Suprapubic skin (tissue), 4 donors: ENCODE results near the gene NSDHL. TPM values are rescaled to one million over a fixed set of nuclear protein-coding genes. Genes with fewer than 3 reads are reported as not detected.
A peak's percentile ranks its signal among the peaks of the same experiment; 100 is the strongest.

Experiments
- DNase-seq, 2 donors: peaks; one replicate each; pipeline ENCODE4 v3.0.0-alpha.2; 2019; ENCODE audit warnings: low spot score in 2 of 2
- H3K27ac ChIP-seq: fragments of 200-600 bp; sonication (generic); one replicate; pipeline ENCODE4 v1.5.1; 2019
- H3K27me3 ChIP-seq: fragments of 200-600 bp; sonication (generic); one replicate; pipeline ENCODE4 v1.5.1; 2019
- H3K36me3 ChIP-seq: fragments of 200-600 bp; sonication (generic); one replicate; pipeline ENCODE4 v1.5.1; 2019
- H3K4me1 ChIP-seq: fragments of 200-600 bp; sonication (generic); one replicate; pipeline ENCODE4 v1.5.1; 2019
- H3K4me3 ChIP-seq: fragments of 200-600 bp; sonication (generic); one replicate; pipeline ENCODE4 v1.5.1; 2019; ENCODE audit warnings: mild to moderate bottlenecking
- H3K9me3 ChIP-seq: fragments of 200-600 bp; sonication (generic); one replicate; pipeline ENCODE4 v1.5.1; 2019
- EP300 ChIP-seq: sonication (generic); formaldehyde crosslinking; IDR thresholded peaks from one replicate; pipeline ENCODE4 v1.6.1; 2017; ENCODE audit warnings: antibody characterized with exemption
- POLR2A ChIP-seq, 2 donors: fragments of 450-650 bp; IDR thresholded peaks; one replicate each; pipeline ENCODE4 v1.6.1; 2017; ENCODE audit warnings: antibody characterized with exemption in 2 of 2, mild to moderate bottlenecking in 2 of 2, moderate library complexity in 2 of 2
- POLR2AphosphoS5 ChIP-seq, 3 donors: sonication (generic); formaldehyde crosslinking; IDR thresholded peaks; one replicate each; pipeline ENCODE4 v1.6.1; 2017; ENCODE audit warnings: antibody characterized with exemption in 3 of 3
- WGBS: methylation state at CpG from one replicate; pipeline ENCODE4 v1.1.5; 2018; 5-methylcytosine and 5-hydroxymethylcytosine counted together
- total RNA-seq, 4 donors: library from RNA; depleted of rRNA; stranded (reverse); fragments of >200 nt; gene quantifications; one replicate each; pipeline ENCODE4 v1.1.0, GENCODE V29; 2016
- TF ChIP-seq, protein P1 (sequence below), 2 donors: fragments of 200-600 bp in 1 of 2; fragments of 450-650 bp in 1 of 2; sonication (generic) in 1 of 2; IDR thresholded peaks; one replicate each; pipeline ENCODE4 v1.5.1; 2016 to 2019; ENCODE audit warnings: antibody characterized with exemption in 2 of 2, mild to moderate bottlenecking in 1 of 2, moderate library complexity in 1 of 2

Gene NSDHL
- total RNA-seq, 4 donors from 2014 or later, result 11.8 to 34.1 (median 22.4) TPM

DNA sequence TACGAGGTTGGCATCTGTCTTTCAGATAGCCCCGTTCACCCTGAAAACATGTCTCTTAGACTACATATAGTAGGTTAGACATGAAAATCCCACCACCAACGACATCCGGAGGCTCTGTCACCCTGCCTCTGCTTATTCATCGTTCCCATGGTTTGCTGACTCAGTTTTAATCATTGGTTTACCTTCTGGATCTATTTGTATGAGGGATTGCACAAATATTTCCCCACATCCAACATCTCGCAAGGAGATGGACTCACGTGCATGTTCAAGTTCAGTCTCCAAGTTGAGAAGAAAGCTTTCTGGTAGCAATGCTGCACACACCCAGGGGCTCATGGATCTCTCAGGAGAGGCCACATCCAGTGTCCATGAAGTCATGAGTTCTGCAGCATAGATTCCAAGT, 11.1 kb upstream of the NSDHL start:
- H3K9me3 ChIP-seq, result no peaks in the 10 kb centered on the region
- H3K4me3 ChIP-seq, result no peak overlapping the region
- H3K27ac ChIP-seq, result no peak overlapping the region
- no peaks in the 10 kb centered on the region for H3K4me1 ChIP-seq
- 88% methylated on average over 7 of the region's 7 CpGs for WGBS
- no peaks in the 10 kb centered on the region for H3K36me3 ChIP-seq
- no peaks in the 10 kb centered on the region for H3K27me3 ChIP-seq
- DNase-seq, result no peak
- no peak for TF ChIP-seq EP300
- no peak for TF ChIP-seq POLR2A (IDR thresholded peaks at IDR 0.05)

DNA sequence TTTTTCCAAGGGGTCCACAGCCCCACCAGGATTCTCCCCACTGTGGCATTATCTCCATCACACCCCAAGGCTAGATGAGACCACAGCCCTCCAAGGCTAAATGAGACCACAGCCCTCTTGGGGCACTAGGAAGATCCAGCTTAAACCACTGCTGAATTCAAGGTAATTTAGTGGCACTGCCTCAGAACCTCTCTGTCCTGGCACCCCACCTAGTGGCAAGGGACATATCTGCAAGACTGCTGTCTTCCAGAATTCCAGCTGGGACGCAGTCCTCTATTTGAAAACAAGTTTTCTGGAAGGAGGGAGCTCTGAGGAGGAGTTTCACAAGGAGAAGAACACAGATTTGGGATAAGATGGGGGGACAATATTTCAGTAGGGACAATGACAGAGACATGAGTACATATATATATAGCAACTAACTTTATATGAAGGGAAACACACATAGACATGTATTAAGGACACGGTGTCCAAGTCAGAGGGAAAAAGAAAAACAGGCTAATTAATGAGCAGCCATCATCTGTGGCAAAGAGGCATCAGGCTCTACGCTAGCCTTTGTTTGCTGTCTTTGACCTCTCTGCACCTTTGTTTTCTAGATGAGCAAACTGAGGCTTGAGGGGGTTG, 9.6 kb upstream of the NSDHL start:
- Histone ChIP-seq H3K27ac (no peak overlapping the region), H3K4me1 (no peaks in the 10 kb centered on the region), H3K4me3 (no peak overlapping the region), H3K9me3 (no peaks in the 10 kb centered on the region), H3K27me3 (no peaks in the 10 kb centered on the region), H3K36me3 (no peaks in the 10 kb centered on the region)
- DNase-seq, result no peak
- TF ChIP-seq POLR2A (IDR thresholded peaks at IDR 0.05), result no peak
- TF ChIP-seq, protein P1, sequence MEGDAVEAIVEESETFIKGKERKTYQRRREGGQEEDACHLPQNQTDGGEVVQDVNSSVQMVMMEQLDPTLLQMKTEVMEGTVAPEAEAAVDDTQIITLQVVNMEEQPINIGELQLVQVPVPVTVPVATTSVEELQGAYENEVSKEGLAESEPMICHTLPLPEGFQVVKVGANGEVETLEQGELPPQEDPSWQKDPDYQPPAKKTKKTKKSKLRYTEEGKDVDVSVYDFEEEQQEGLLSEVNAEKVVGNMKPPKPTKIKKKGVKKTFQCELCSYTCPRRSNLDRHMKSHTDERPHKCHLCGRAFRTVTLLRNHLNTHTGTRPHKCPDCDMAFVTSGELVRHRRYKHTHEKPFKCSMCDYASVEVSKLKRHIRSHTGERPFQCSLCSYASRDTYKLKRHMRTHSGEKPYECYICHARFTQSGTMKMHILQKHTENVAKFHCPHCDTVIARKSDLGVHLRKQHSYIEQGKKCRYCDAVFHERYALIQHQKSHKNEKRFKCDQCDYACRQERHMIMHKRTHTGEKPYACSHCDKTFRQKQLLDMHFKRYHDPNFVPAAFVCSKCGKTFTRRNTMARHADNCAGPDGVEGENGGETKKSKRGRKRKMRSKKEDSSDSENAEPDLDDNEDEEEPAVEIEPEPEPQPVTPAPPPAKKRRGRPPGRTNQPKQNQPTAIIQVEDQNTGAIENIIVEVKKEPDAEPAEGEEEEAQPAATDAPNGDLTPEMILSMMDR (IDR thresholded peaks at IDR 0.05), result peak in 1 of 2 donors; percentile 27
- WGBS, result 62% methylated on average over 3 of the region's 3 CpGs

DNA sequence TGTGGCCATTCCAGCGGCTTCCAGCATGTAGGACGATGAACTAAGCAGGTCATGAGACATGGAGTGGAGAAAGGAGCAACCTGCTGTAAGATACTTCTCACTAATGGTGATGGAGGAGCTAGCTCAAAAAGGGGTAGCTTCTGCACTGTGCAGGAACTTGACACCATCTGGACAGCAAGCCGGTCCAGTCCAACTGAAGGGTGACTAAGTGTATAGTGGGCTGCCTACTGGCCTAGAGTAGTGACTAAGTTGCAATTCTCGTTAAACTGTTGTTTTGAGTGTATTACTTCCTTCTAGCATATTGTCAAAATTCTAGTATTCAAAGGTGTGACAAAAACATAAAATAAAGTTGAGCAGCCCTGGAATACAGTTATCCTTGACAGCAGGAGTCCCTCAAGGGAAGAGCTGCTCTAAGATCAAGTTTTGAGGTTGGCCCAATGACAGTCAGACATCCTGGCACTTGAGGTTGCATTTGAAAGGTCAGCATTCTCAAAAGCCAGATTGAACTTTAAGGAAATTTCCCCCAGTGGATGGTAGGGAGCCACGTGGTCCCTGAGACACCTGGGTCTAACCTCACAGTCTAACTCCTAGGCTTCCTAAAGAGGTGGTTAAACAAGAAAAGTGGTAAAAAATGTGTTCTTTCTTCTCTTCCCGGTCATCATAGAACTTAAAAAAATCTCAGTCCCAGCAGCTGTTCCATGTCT, 8.3 kb upstream of the NSDHL start:
- H3K9me3 ChIP-seq, result no peaks in the 10 kb centered on the region
- no peak overlapping the region for H3K4me3 ChIP-seq
- no peak for DNase-seq
- no peak overlapping the region for H3K27ac ChIP-seq
- H3K36me3 ChIP-seq, result no peaks in the 10 kb centered on the region
- no peaks in the 10 kb centered on the region for H3K4me1 ChIP-seq
- WGBS, result 63% methylated on average over 6 of the region's 6 CpGs
- no peaks in the 10 kb centered on the region for H3K27me3 ChIP-seq
- TF ChIP-seq POLR2A (IDR thresholded peaks at IDR 0.05), result no peak
- TF ChIP-seq EP300, result no peak
- no peak for TF ChIP-seq POLR2AphosphoS5 (IDR thresholded peaks at IDR 0.05)
- TF ChIP-seq, protein P1 (IDR thresholded peaks at IDR 0.05), result no peak

DNA sequence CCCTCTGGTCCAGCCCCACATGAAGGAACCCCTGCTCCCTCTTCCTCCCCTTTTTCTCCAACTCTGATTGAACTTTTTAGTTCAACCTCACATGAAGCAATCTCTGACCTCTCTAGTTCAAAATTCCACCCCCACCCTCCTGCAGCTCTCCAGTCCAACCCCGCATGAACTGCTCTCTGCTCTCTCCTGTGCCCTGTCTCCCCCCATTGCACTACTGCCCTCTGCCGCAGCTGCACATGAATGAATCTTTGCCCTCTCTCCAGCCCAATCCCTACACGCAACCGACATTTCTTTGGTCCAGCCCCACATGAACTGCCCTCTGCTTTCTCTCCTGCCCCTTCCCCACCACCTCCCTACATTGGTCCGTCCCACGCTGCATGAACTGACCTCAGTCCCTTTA, 7.2 kb upstream of the NSDHL start:
- H3K27ac ChIP-seq, result no peak overlapping the region
- H3K4me3 ChIP-seq, result no peak overlapping the region
- 68% methylated on average over 6 of the region's 6 CpGs for WGBS
- no peaks in the 10 kb centered on the region for H3K4me1 ChIP-seq
- no peak for TF ChIP-seq EP300
- TF ChIP-seq, protein P1 (IDR thresholded peaks at IDR 0.05), result no peak
- TF ChIP-seq POLR2AphosphoS5 (IDR thresholded peaks at IDR 0.05), result no peak
- no peak for TF ChIP-seq POLR2A (IDR thresholded peaks at IDR 0.05)
- H3K9me3 ChIP-seq, result no peaks in the 10 kb centered on the region
- H3K36me3 ChIP-seq, result no peaks in the 10 kb centered on the region
- DNase-seq, result no peak
- no peaks in the 10 kb centered on the region for H3K27me3 ChIP-seq

DNA sequence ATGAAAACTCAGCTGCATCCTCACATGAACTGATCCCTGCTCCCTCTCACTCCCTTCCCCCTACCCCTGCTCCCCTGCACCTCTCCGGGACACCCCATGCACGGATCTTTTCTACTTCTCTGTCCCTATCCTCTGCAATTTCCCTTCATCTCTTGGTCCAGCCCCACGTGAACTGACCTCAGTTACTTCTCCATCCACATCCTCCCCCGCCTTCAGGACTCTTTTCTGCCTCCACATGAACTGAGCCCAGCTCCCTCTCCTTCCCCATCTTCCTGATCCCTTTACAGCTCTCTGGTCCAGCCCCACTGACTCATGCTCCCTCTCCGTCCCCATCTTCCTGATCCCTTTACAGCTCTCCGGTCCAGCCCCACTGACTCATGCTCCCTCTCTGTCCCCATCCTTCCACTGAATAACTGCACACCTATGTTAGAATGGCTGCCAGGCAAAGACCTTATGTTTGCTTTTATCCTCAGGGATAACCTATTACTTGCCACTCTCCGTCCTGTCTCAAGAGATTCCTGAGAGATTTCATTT, 6.0 kb upstream of the NSDHL start:
- H3K4me1 ChIP-seq, result peaks cover 5% of the 10 kb centered on the region
- H3K9me3 ChIP-seq, result no peaks in the 10 kb centered on the region
- 62% methylated on average over 7 of the region's 7 CpGs for WGBS
- no peaks in the 10 kb centered on the region for H3K27me3 ChIP-seq
- H3K27ac ChIP-seq, result no peak overlapping the region
- H3K4me3 ChIP-seq, result no peak overlapping the region
- H3K36me3 ChIP-seq, result no peaks in the 10 kb centered on the region
- no peak for DNase-seq
- TF ChIP-seq POLR2AphosphoS5 (IDR thresholded peaks at IDR 0.05), result no peak
- TF ChIP-seq POLR2A (IDR thresholded peaks at IDR 0.05), result no peak
- TF ChIP-seq, protein P1 (IDR thresholded peaks at IDR 0.05), result no peak
- no peak for TF ChIP-seq EP300
